ENCODE data around the gene ITPR3. TPM values are rescaled to one million over a fixed set of nuclear protein-coding genes. Genes with fewer than 3 reads are reported as not detected.

ITPR3 gene
- total RNA-seq, 1 donor from 2014 or later, result 0.34 TPM

- Mint-ChIP-seq H3K9me3 (ENCODE audit: unreplicated experiment) (peaks cover 3% of the 10 kb centered on the region), H3K36me3 (ENCODE audit: unreplicated experiment) (no peaks in the 10 kb centered on the region), H3K4me1 (ENCODE audit: low read depth, unreplicated experiment) (peaks cover 25% of the 10 kb centered on the region), H3K27ac (ENCODE audit: unreplicated experiment) (no peak overlapping the region), H3K4me3 (ENCODE audit: unreplicated experiment) (no peak overlapping the region), H3K27me3 (ENCODE audit: unreplicated experiment) (peaks cover 9% of the 10 kb centered on the region)
- no peak for TF ChIP-seq CTCF (IDR thresholded peaks at IDR 0.05; ENCODE audit: partially characterized antibody, unreplicated experiment)
- no peak for DNase-seq
Observed at GRCh38 chr6:33686981-33687975, 66.2 kb downstream of the ITPR3 start.

- DNase-seq, result no peak
Observed at GRCh38 chr6:33688006-33688405, 66.9 kb downstream of the ITPR3 start.

GRCh38 chr6:33688451-33689147 lies 67.5 kb downstream of the ITPR3 start:
- no peak overlapping the region for H3K27ac Mint-ChIP-seq (ENCODE audit: unreplicated experiment)
- H3K36me3 Mint-ChIP-seq (ENCODE audit: unreplicated experiment), result no peaks in the 10 kb centered on the region
- TF ChIP-seq CTCF (IDR thresholded peaks at IDR 0.05; ENCODE audit: partially characterized antibody, unreplicated experiment), result no peak
- peaks cover 7% of the 10 kb centered on the region for H3K27me3 Mint-ChIP-seq (ENCODE audit: unreplicated experiment)
- H3K9me3 Mint-ChIP-seq (ENCODE audit: unreplicated experiment), result peaks cover 7% of the 10 kb centered on the region
- no peak for DNase-seq
- peaks cover 36% of the 10 kb centered on the region for H3K4me1 Mint-ChIP-seq (ENCODE audit: low read depth, unreplicated experiment)
- H3K4me3 Mint-ChIP-seq (ENCODE audit: unreplicated experiment), result no peak overlapping the region

More at GRCh38 chr6:33688006-33688405, 66.9 kb downstream of the ITPR3 start:
- peaks cover 7% of the 10 kb centered on the region for H3K9me3 Mint-ChIP-seq (ENCODE audit: unreplicated experiment)
- peaks cover 32% of the 10 kb centered on the region for H3K4me1 Mint-ChIP-seq (ENCODE audit: low read depth, unreplicated experiment)
- TF ChIP-seq CTCF (IDR thresholded peaks at IDR 0.05; ENCODE audit: partially characterized antibody, unreplicated experiment), result no peak
- H3K27me3 Mint-ChIP-seq (ENCODE audit: unreplicated experiment), result peaks cover 7% of the 10 kb centered on the region
- H3K4me3 Mint-ChIP-seq (ENCODE audit: unreplicated experiment), result no peak overlapping the region
- no peak overlapping the region for H3K27ac Mint-ChIP-seq (ENCODE audit: unreplicated experiment)
- no peaks in the 10 kb centered on the region for H3K36me3 Mint-ChIP-seq (ENCODE audit: unreplicated experiment)

GRCh38 chr6:33689148-33689494 lies 68.0 kb downstream of the ITPR3 start:
- H3K9me3 Mint-ChIP-seq (ENCODE audit: unreplicated experiment), result peaks cover 9% of the 10 kb centered on the region
- H3K36me3 Mint-ChIP-seq (ENCODE audit: unreplicated experiment), result no peaks in the 10 kb centered on the region
- no peak overlapping the region for H3K4me3 Mint-ChIP-seq (ENCODE audit: unreplicated experiment)

More at GRCh38 chr6:33689148-33689494, 68.0 kb downstream of the ITPR3 start:
- peaks cover 40% of the 10 kb centered on the region for H3K4me1 Mint-ChIP-seq (ENCODE audit: low read depth, unreplicated experiment)
- H3K27ac Mint-ChIP-seq (ENCODE audit: unreplicated experiment), result no peak overlapping the region
- peaks cover 9% of the 10 kb centered on the region for H3K27me3 Mint-ChIP-seq (ENCODE audit: unreplicated experiment)
- no peak for DNase-seq
- no peak for TF ChIP-seq CTCF (IDR thresholded peaks at IDR 0.05; ENCODE audit: partially characterized antibody, unreplicated experiment)

Data from glutamatergic neuron (in vitro differentiated cells).